ENCODE results near the gene SREBF2. TPM values are rescaled to one million over a fixed set of nuclear protein-coding genes. Genes with fewer than 3 reads are reported as not detected.

Gene SREBF2
- polyA plus RNA-seq, 3 donors: 22.2 to 25.1 (median 24.5) TPM

- Histone ChIP-seq H4K20me1 (ENCODE audit: insufficient read depth, low read length) (no peaks in the 10 kb centered on the region), H3K79me2 (ENCODE audit: insufficient read depth, low read length) (no peaks in the 10 kb centered on the region), H3K4me2 (replicated peaks; ENCODE audit: extremely low read depth, low read length, poor library complexity, severe bottlenecking) (no peak overlapping the region), H3K4me1 (ENCODE audit: control insufficient read depth in 1 of 2, insufficient read depth in 2 of 2, low read length in 2 of 2) (peaks cover 0 to 2% of the 10 kb centered on the region in 2 donors), H3K9ac (ENCODE audit: insufficient read depth, low read length, poor library complexity, severe bottlenecking) (no peak overlapping the region), H3K27ac (ENCODE audit: low read depth in 1 of 2, low read length in 2 of 2) (no peak overlapping the region), H3K4me3 (replicated peaks in 1 of 3; ENCODE audit: low read depth in 2 of 3, low read length in 3 of 3) (no peak overlapping the region), H2AFZ (ENCODE audit: insufficient read depth, low read depth, low read length, poor library complexity, severe bottlenecking) (no peak overlapping the region), H3K36me3 (replicated peaks in 1 of 2; ENCODE audit: control insufficient read depth in 1 of 2, insufficient read depth in 2 of 2, low read length in 2 of 2) (no peaks in the 10 kb centered on the region), H3K27me3 (ENCODE audit: control insufficient read depth in 2 of 2, insufficient read depth in 2 of 2, low read length in 2 of 2) (peaks cover 0 to 14% of the 10 kb centered on the region in 2 donors), H3K9me3 (replicated peaks in 1 of 2; ENCODE audit: control insufficient read depth in 1 of 2, insufficient read depth in 1 of 2, low read length in 2 of 2) (no peaks in the 10 kb centered on the region)
- DNase-seq: no peak
- H3K4me3 Mint-ChIP-seq: no peak overlapping the region
- WGBS (ENCODE audit: insufficient coverage): 77% methylated on average over 6 of the region's 10 CpGs
- intact Hi-C loops (cut with micrococcal nuclease): no loop called here
- peaks cover 4% of the 10 kb centered on the region for H3K4me1 Mint-ChIP-seq
- TF ChIP-seq CTCF (IDR thresholded peaks at IDR 0.05): no peak
- peaks cover 0 to 12% of the 10 kb centered on the region in 2 donors for H3K36me3 Mint-ChIP-seq
- peaks cover 0 to 17% (median 7%) of the 10 kb centered on the region in 7 donors for H3K9me3 Mint-ChIP-seq
- peak overlapping the region in 2 of 7 donors; percentile 58 to 63 for H3K27ac Mint-ChIP-seq
- H3K27me3 Mint-ChIP-seq (ENCODE audit: low read depth in 3 of 3): peaks cover 16 to 27% (median 19%) of the 10 kb centered on the region in 3 donors
Measured at GRCh38 chr22:41931701-41932269, 98.9 kb downstream of the SREBF2 start.

- H3K4me1 ChIP-seq (ENCODE audit: control insufficient read depth in 1 of 2, insufficient read depth in 2 of 2, low read length in 2 of 2): no peaks in the 10 kb centered on the region
- intact Hi-C loops (cut with micrococcal nuclease): no loop called here
- H3K9ac ChIP-seq (ENCODE audit: insufficient read depth, low read length, poor library complexity, severe bottlenecking): no peak overlapping the region
- no peaks in the 10 kb centered on the region for H3K79me2 ChIP-seq (ENCODE audit: insufficient read depth, low read length)
- H3K27ac ChIP-seq (ENCODE audit: low read depth in 1 of 2, low read length in 2 of 2): no peak overlapping the region
- no peaks in the 10 kb centered on the region for H3K9me3 ChIP-seq (replicated peaks in 1 of 2; ENCODE audit: control insufficient read depth in 1 of 2, insufficient read depth in 1 of 2, low read length in 2 of 2)
- H3K4me2 ChIP-seq (replicated peaks; ENCODE audit: extremely low read depth, low read length, poor library complexity, severe bottlenecking): no peak overlapping the region
- peaks cover 10 to 22% (median 13%) of the 10 kb centered on the region in 3 donors for H3K27me3 Mint-ChIP-seq (ENCODE audit: low read depth in 3 of 3)
- no peak overlapping the region for H3K4me3 ChIP-seq (replicated peaks in 1 of 3; ENCODE audit: low read depth in 2 of 3, low read length in 3 of 3)
- peaks cover 4% of the 10 kb centered on the region for H3K4me1 Mint-ChIP-seq
- H3K36me3 Mint-ChIP-seq: peaks cover 6 to 18% of the 10 kb centered on the region in 2 donors
- no peaks in the 10 kb centered on the region for H4K20me1 ChIP-seq (ENCODE audit: insufficient read depth, low read length)
- DNase-seq: no peak
- H3K27me3 ChIP-seq (ENCODE audit: control insufficient read depth in 2 of 2, insufficient read depth in 2 of 2, low read length in 2 of 2): peaks cover 0 to 9% of the 10 kb centered on the region in 2 donors
- H3K9me3 Mint-ChIP-seq: peaks cover 0 to 11% (median 5%) of the 10 kb centered on the region in 7 donors
- H2AFZ ChIP-seq (ENCODE audit: insufficient read depth, low read depth, low read length, poor library complexity, severe bottlenecking): no peak overlapping the region
- no peak for TF ChIP-seq CTCF (IDR thresholded peaks at IDR 0.05)
- peaks cover under 1 to 3% of the 10 kb centered on the region in 2 donors for H3K36me3 ChIP-seq (replicated peaks in 1 of 2; ENCODE audit: control insufficient read depth in 1 of 2, insufficient read depth in 2 of 2, low read length in 2 of 2)
- no peak overlapping the region for H3K4me3 Mint-ChIP-seq
- 96% methylated on average over 11 of the region's 12 CpGs for WGBS (ENCODE audit: insufficient coverage)
- no peak overlapping the region for H3K27ac Mint-ChIP-seq
Measured at GRCh38 chr22:41932353-41932752, 99.4 kb downstream of the SREBF2 start.

Measured in CD14-positive monocyte (primary cell).